GM19467 (cell line): Measurements from ENCODE around the gene SLC6A2.

Source experiments
- ATAC-seq: cut with Tn5 transposase; IDR thresholded peaks from one replicate; pipeline ENCODE4 v1.9.1; 2021; ENCODE audit warnings: mild to moderate bottlenecking, moderate library complexity; ENCODE audit not compliant: unreplicated experiment

Gene SLC6A2

DNA sequence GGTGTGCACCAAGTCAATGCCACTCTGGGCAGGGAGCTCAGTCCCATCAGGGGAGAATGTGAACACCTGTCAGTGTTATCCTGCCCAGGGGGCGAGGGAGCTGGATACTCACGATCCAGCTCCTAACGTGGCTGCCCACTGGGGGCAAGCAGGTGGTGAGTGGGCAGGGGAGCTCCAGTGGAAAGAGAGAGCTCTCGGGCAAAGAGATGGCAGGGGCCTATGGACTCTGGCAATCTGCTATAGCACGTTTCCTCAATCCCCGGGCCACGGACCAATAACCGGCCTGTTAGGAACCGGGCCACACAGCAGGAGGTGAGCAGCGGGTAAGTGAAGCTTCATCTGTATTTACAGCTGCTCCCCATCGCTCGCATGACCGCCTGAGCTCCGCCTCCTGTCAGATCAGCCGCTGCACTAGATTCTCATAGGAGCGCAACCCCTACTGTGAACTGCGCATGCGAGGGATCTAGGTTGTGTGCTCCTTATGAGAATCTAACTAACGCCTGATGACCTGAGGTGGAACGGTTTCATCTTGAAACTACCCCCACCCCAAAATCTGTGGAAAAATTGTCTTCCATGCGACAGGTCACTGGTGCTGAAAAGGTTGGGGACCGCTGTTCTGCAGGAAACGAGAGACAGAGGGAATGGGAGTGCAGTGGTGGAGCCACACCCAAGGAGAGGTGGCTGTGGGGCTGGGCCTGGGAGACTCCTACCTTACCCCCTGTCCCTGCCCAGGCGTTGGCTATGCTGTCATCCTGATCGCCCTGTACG, 15.6 kb downstream of the SLC6A2 start:
- ATAC-seq = no peak

DNA sequence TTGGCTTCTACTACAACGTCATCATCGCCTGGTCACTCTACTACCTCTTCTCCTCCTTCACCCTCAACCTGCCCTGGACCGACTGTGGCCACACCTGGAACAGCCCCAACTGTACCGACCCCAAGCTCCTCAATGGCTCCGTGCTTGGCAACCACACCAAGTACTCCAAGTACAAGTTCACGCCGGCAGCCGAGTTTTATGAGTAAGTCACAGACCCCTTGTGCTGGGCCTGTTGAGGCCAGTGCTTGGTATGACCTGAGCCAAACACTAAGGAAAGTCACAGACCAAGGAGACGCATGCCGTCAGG, 16.1 kb downstream of the SLC6A2 start:
- no peak for ATAC-seq

DNA sequence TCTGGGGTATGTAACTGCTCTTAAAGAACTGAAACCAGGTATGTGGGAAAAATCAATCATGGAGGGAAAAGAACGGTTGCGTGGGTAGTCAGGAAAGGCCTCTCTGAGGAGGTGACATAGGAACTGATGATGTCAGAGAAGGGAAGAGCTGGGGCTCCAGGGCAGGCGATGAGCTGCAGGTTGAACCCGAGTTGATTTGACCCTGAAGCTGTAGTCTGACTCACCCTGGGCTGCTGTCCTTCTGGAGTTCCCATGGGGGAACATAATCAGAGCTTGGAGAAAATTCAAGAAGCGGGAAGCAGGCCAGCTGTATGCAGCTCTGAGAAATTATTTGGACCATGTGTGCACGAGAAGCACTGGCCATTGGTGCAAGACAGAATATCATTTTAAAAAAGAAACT, 16.7 kb downstream of the SLC6A2 start:
- ATAC-seq = no peak

DNA sequence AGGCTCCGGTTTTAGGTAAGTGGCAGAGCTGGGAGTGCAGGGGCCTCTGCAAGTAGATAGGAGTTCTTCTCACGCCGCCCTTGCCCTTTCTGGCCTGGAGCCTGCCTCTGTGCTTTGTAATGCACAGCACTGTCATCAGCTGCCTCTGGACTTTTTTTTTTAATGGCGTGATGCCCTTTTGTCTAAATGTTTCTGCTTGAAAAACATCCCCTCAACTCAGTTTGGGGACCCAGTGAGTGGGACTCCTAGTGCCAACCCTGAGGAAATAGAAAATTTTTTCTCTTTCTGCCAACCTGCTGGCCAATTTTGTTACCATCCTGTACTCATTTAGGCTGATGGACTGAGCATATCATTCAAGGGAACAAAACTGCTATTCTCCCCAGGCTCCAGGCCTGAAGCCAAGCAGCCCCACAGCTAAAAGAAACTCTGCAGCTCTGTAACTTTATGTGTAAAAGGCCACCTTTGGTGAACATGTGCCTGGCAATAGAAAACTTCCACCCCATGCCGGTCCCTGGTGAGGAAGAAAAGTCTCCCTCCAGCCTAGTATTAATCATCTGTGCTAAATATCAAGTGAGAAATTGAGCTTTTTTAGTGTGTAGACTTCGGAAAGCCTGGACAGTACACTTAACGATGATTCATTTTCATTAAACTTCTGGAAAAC, 22.5 kb downstream of the SLC6A2 start:
- ATAC-seq = no peak

DNA sequence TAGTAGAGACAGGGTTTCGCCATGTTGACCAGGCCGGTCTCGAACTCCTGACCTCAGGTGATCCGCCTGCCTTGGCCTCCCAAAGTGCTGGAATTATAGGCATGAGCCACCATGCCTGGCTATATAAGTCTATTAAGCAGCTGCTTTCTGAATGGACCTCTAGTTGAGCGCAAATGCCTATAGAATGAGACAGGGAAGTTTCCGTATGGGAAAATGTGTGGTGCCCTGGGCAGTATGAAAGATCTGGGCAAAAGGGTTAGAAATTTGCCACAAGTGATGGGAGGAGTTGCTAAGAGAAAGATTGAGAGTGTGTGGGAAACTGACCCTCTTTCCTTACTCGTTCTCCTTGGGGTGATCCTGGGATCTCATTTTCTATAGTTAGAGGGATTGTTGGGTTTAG, 26.3 kb downstream of the SLC6A2 start:
- no peak for ATAC-seq

DNA sequence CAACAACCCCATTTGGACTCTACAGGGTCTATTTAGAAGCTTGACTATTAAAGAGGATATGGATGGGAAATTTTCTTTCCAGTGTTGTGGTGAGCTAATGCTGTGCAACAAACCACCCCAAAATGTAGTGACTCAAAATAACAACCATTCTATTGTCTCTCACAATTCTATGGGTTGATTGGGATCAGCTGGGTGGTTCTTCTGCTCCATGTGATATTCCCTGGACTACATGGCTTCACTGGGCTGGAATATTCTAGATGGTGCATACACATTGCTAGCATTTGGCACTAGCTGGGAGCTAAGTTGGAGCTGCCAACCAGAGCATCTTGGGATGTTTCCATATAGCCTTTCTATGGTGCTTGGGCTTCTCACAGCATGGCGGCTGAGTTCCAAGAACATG, 30.2 kb downstream of the SLC6A2 start:
- no peak for ATAC-seq

DNA sequence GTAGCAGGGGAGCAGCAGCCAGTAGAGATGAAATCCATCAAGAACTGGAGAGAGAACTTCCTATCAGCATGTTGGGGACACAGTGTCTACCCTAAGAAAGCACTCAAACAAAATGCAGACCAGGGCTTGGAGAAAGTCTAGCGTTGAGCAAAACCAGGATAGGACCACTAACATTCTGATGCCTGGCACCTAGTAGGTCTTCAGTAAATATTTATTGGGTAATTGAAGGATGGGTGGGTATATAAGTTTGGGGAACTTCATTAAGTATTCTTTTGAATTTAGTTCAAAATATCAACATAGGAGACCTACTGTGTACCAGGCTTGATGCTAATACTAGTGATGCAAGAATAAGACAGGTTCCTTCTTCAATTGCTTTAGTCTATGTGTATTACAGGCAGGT, 30.9 kb downstream of the SLC6A2 start:
- ATAC-seq = no peak

DNA sequence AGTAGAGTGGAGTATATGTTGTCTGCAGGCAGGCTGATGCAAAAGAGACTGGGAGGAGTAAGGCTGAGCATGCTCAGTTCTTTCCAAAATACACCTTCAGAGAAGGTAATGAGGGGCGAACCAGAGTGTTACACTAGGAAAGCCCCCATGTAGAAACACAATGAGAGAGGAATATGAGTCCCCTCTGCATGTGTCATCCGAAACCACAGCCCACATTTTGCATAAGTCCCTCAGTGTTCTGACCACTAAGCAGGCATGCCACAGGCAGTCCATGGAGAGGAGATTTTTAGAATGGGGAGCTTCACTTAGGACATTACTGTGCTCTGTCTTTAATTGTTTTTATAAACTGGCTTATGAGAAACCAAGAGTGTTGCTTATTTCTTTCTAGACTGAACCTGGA, 32.0 kb downstream of the SLC6A2 start:
- ATAC-seq = no peak

DNA sequence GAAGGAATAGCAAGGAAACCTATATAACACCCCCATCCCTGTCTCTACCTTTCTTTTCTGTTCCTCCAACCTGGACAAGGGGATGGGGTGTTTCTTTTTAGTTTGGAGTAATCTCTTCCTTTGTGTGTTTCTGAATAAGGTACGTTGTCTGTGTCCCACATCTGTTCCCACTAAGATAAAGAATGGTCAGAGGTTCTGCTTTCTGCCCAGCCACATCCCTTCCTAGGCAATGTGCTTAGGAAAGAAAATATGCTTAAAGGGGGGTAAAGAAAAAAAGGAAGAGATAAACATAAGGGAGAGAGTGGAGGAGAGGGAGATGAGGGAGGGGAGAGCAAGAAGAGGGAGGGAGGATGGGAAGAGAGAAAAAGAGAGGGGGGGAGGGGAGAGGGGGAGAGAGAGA, 35.1 kb downstream of the SLC6A2 start:
- ATAC-seq = no peak

DNA sequence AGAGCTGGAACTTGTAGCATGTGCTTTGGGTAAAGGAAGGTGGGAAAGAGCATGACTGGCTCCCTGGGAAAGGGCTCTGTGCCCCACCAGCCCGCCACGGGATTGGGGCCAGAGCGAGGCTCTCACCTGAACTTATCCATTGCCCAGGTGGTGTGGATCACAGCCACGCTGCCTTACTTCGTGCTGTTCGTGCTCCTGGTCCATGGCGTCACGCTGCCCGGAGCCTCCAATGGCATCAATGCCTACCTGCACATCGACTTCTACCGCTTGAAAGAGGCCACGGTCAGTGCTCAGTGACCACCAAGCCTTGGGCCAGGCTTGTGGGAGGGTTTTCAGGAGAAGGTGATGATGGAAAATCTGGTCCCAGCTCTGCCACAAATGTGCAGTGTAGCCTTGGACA, 36.0 kb downstream of the SLC6A2 start:
- no peak for ATAC-seq

DNA sequence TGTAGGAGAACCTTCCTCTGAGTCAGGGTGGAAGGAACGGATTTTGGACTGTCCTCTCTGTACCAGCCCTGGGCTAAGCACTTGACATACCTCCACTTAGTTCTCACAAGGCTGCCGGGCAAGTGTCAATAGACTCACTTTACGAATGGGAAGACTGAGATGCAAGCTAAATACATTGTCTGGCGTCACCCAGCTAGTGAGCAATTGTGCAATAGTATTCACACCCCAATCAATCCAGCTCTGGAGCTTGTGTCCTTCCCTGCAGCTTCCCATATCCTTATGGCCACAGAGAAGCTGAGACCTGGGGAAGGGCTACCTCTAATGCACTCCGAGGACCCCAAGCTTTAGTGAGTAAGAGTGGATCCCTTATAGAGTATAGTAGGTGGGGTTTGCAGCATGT, 39.8 kb downstream of the SLC6A2 start:
- ATAC-seq = no peak

DNA sequence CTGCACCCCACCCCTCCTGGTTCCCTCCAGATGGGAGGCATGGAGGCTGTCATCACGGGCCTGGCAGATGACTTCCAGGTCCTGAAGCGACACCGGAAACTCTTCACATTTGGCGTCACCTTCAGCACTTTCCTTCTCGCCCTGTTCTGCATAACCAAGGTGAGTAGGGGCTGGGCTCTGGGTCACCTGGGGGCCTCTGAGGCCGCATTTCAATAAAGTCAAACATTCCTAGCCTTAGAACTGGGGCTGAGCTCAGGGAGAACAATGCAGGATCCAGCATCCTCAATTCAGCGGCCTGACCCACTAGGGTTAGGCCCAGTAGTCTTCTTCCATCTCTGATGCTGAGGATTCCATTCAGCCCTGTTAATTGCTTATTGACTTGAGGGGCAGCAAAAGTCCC, 42.1 kb downstream of the SLC6A2 start:
- no peak for ATAC-seq

DNA sequence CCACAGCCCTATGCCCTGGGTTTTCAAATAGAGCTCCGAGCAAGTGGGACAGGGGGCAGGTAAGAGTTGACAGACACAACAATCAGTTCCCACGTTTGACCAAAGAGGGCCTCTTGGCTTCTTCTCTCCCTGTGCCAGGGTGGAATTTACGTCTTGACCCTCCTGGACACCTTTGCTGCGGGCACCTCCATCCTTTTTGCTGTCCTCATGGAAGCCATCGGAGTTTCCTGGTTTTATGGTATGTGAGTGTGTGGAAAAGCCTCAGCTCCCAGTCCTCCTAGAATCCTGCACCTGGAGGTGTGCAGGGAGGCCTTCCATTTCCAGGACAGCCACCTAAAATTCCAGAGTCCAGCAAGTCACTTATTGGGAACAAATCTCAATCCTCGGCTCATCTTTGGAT, 42.5 kb downstream of the SLC6A2 start:
- no peak for ATAC-seq

DNA sequence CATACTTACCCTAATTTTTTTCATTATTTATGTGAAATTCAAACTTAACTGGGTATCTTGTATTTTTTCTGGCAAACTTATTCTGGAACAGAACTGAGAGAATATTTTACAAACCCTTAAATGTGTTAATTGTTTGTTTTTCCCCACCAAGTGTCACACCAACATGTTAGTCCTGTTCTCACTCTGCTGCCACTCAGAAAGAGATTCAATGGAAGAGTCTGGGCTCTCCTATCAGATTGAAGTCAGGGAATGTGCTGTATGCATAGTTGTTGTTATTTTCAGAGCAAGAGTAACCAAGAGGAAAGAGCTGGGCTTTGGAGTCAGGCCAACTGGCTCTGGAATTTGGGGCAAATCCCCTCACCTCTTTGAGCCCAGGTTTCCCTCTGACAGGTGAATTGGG, 43.2 kb downstream of the SLC6A2 start:
- ATAC-seq = no peak

DNA sequence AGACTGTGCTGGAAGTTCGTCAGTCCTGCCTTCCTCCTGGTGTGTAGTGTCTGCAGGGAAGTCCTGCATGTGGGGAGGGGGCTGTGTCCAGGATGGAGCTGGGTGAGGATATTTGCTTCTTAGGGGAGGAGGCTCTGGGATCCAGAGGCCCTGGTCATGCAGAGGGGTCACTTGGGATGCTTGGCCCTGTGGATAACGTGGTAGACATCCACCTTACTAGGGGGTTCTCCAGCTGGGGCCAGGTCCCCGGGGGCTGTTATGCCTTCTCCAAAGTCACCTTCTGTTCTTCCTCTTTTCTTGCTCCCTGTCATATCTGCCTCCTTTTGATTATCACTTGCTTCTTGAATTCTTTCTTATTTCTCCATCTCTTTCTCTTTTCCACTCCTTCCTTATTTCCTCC, 43.8 kb downstream of the SLC6A2 start:
- no peak for ATAC-seq

DNA sequence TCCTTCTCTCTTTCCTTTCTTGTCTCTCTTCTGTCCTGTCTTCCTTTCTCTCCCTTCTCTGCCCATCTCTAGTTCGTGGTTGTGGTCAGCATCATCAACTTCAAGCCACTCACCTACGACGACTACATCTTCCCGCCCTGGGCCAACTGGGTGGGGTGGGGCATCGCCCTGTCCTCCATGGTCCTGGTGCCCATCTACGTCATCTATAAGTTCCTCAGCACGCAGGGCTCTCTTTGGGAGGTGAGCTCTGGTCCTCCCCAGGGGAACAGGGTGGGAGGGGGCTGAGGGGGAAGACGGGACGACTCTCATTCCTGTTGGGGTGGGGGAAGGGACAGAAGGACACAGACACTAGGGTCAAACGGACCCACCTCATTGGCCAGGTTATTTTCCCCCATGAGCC, 44.3 kb downstream of the SLC6A2 start:
- ATAC-seq = no peak

DNA sequence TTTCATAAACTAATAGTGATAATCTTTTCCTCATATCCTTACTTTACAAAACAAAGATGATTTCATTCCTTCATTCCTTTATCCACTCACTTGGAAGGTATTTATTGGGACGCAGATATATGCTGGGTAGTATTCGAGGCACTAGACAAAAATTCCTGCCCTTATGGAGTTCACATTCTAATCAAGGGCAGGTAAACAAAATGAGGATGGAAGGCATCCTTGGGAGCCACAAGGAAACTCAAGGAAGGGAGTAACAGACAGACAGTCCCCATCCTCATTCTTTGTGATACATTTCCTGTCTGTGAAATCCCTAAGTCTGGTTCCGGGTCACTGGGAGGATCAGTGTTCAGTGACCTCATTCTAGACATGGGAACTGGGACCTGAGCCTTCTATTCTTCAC, 45.2 kb downstream of the SLC6A2 start:
- no peak for ATAC-seq

DNA sequence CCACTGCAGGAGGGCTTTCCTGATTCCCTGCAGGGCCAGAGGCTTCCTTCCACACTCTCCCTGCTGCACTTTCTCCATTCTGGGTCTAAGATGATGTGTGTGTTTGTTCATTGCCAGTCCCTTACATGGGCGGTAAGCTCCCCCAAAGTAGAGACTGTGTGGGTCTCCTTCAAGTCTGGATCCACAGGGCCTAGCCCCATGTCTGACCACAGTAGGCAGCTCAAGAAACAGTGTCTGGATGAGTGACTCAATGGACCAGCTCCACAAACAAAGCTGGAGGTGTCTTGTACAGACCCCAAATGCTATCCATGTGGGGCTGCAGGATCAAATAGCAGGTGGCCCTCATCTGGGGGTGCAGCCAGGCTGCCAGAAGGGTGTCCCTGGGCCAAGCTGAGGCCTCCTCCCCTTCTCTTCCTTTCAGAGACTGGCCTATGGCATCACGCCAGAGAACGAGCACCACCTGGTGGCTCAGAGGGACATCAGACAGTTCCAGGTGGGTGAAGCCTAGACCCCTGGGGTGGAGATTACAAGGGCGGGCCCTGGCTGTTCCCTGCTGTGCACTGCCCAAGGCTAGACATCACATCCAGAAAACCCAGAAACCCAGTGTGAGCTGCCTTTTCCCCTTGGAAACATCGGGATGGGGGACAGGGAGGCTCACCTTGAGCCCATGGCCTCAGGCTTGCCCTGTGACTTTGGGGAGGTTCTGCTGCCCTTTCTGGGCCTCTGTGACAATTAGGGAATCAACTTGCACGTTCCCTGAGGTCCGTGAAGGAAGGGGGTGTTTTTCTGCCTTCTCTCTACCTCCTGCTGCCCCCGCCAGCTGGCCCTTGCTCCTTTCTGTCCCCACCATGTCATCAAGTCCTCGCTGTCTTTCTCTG, 45.9 kb downstream of the SLC6A2 start:
- ATAC-seq = peak; percentile 74

DNA sequence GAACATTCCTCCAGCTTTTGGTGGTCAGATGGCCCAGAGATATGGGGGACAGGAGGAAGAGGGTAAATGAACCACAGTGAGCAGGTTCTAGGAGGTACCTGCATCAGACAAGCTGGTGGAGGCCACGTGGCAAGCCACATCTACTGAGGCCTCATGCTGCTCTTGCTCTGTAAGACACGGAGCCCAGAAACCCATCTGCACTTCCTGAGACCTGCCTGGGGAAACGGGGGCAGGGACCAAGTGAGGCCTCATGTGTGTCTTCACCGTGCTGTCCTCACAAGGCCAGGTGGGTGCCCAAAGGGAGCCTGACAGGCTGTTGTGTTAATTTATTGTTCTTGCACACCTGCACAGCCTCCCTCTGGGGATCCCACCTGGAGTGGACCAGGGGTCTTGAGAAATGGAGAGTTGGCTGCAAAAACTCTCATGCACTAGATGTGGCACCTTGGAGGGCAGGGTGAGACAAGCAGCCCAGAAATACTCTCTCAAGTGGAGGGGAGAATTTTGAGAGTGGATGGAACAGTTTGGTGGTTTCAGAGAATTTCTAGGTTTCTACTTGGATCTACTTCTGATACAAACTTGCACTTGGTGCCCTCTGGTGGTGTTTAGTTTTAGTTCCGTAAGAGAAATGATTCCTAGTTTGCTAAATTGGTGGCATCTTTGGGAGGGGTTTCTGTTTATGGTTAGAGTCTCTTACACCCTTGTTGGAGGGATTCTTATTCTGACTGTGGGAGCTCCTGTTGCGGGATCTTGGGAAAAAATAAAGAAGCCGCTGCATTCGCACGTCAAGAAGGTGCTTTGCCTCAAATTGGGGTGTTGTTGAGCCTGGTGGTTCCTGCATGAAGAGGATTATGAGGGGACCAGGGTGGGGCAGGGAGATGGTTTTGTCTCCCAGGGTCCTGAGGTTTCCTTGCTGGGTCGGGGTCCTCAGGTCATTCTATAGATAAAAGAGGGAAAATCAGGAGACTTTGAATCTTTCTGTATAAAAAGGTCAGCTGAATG, 47.5 kb downstream of the SLC6A2 start:
- ATAC-seq = no peak

DNA sequence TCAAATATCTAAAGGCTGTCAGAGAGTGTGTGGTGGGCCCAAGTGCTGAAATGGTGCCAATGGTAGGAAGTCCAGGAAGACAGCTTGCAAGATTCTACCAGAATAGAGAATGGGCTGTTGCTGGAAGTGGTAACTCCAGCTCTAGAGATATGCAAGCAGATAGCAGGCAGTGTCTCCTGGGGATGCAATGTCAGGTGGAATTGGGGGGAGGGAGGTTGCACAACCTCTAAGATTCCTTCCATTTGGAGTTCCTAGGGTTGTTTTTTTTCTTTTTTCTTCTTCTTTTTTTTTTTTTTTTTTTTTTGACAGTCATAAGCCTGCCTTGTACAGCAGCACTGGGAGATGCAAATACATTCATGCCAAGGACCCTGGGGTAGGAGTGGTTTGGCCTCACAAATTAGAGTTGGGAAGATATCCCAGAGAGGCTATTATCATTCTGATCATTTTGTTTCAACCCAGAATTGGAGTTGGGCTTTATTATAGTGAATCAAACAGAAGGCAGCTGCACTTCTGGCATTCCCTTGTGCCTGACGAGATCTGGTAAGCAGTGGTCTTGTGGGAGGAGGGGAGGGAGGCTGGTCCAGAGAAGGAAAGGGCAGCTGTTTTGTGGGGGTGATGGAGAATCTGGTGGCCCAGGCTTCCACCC, 51.1 kb downstream of the SLC6A2 start:
- ATAC-seq = no peak
